A549 (cell line): ENCODE measurements around the gene ARAP2. TPM values are rescaled to one million over a fixed set of nuclear protein-coding genes. Genes with fewer than 3 reads are reported as not detected.

Source experiments
- ATAC-seq, 2 experiments: fragments of 200-7000 bp in 1 of 2; fragments of >200 bp in 1 of 2; cut with Nextera tagmentation in 1 of 2; cut with Tn5 transposase in 1 of 2; 3 replicates each; pipeline versions ENCODE4 v1.8.0 to v1.9.1; 2018 to 2020; ENCODE audit warnings: mild to moderate bottlenecking in 1 of 2, moderate library complexity in 1 of 2
- CTCF ChIA-PET: fragments of 300-600 bp; sonication (Branson Sonifier 250); formaldehyde crosslinking; extraction: SDS; loops from one replicate; lab custom pipeline; 2021; ENCODE audit warnings: antibody characterized with exemption, inconsistent platforms; lab: Yijun Ruan, JAX
- POLR2A ChIA-PET: fragments of 350-600 bp; formaldehyde crosslinking; extraction: SDS; loops from one replicate; lab custom pipeline; 2021; ENCODE audit warnings: antibody characterized with exemption, inconsistent platforms; lab: Yijun Ruan, JAX
- DNase-seq, 2 experiments: peaks; one replicate each; pipeline versions ENCODE4 v3.0.0 to v3.0.0-alpha.2; 2011 to 2016; ENCODE audit warnings: low read depth in 1 of 2, low spot score in 1 of 2
- FAIRE-seq: peaks from 2 replicates; lab custom pipeline; 2011; peaks lifted over from hg19 to GRCh38; lab: Jason Lieb, UNC
- H3K27ac ChIP-seq, 2 experiments: fragments of >200 bp; sonication (Bioruptor Twin); formaldehyde crosslinking; 3 replicates each; pipeline ENCODE4 v1.5.1; 2016 to 2017
- H3K4me1 ChIP-seq: fragments of >200 bp; sonication (Bioruptor Twin); formaldehyde crosslinking; 3 replicates; pipeline ENCODE4 v1.6.1; 2016
- H3K4me2 ChIP-seq: fragments of >200 bp; sonication (Bioruptor Twin); formaldehyde crosslinking; 3 replicates; pipeline ENCODE4 v1.6.1; 2016
- H3K4me3 ChIP-seq: fragments of >200 bp; sonication (Bioruptor Twin); formaldehyde crosslinking; 3 replicates; pipeline ENCODE4 v1.5.1; 2016
- H3K9me3 ChIP-seq: fragments of >200 bp; sonication (Bioruptor Twin); formaldehyde crosslinking; 3 replicates; pipeline ENCODE4 v1.6.1; 2016
- ATOH8 ChIP-seq: fragments of 250-450 bp; sonication (Bioruptor Pico); IDR thresholded peaks from 2 replicates; pipeline ENCODE4 v1.5.0; 2020; ENCODE audit warnings: low read depth, mild to moderate bottlenecking, moderate library complexity
- BCL3 ChIP-seq: fragments of >200 bp; sonication (Bioruptor Twin); formaldehyde crosslinking; IDR thresholded peaks from 3 replicates; pipeline ENCODE4 v1.6.1; 2016
- CHD4 ChIP-seq: fragments of 200-600 bp; sonication (generic); IDR thresholded peaks from 2 replicates; pipeline ENCODE4 v1.6.1; 2016; ENCODE audit warnings: antibody characterized with exemption, mild to moderate bottlenecking, borderline replicate concordance
- CTCF ChIP-seq: fragments of >200 bp; sonication (Bioruptor Twin); formaldehyde crosslinking; IDR thresholded peaks from 3 replicates; pipeline ENCODE4 v1.5.1; 2016
- EHF ChIP-seq: fragments of 250-450 bp; sonication (Bioruptor Pico); IDR thresholded peaks from 2 replicates; pipeline ENCODE4 v1.5.0; 2020; ENCODE audit warnings: mild to moderate bottlenecking
- EHMT2 ChIP-seq: fragments of 200-600 bp; sonication (generic); IDR thresholded peaks from 2 replicates; pipeline ENCODE4 v1.6.1; 2016; ENCODE audit warnings: antibody characterized with exemption, low read depth, mild to moderate bottlenecking, moderate library complexity
- ELK1 ChIP-seq: fragments of 150-350 bp; IDR thresholded peaks from 2 replicates; pipeline ENCODE4 v1.6.1; 2014; ENCODE audit warnings: low read depth, mild to moderate bottlenecking, low read length
- EP300 ChIP-seq, 2 experiments: fragments of >200 bp; sonication (Bioruptor Twin); formaldehyde crosslinking; IDR thresholded peaks; 2 replicates in 1 of 2; 3 replicates in 1 of 2; pipeline ENCODE4 v1.6.1; 2016 to 2017
- FOXS1 ChIP-seq: fragments of 250-450 bp; sonication (Bioruptor Pico); IDR thresholded peaks from 2 replicates; pipeline ENCODE4 v1.5.0; 2020; ENCODE audit warnings: mild to moderate bottlenecking, moderate library complexity
- GATA3 ChIP-seq: IDR thresholded peaks from 2 replicates; pipeline ENCODE4 v1.6.1; 2012; ENCODE audit warnings: borderline replicate concordance
- HDAC2 ChIP-seq: fragments of 200-600 bp; sonication (generic); IDR thresholded peaks from 2 replicates; pipeline ENCODE4 v1.6.1; 2016
- HMGXB4 ChIP-seq: fragments of 250-450 bp; sonication (Bioruptor Pico); IDR thresholded peaks from 2 replicates; pipeline ENCODE4 v1.5.0; 2021; ENCODE audit warnings: mild to moderate bottlenecking, moderate library complexity, borderline replicate concordance
- HOXB13 ChIP-seq: fragments of 250-450 bp; sonication (Bioruptor Pico); IDR thresholded peaks from 2 replicates; pipeline ENCODE4 v1.5.0; 2020; ENCODE audit warnings: low read depth, mild to moderate bottlenecking, moderate library complexity
- JUN ChIP-seq, 2 experiments: fragments of >200 bp; sonication (Bioruptor Twin); formaldehyde crosslinking; IDR thresholded peaks; 2 replicates in 1 of 2; 3 replicates in 1 of 2; pipeline ENCODE4 v1.6.1; 2016 to 2017
- JUNB ChIP-seq: fragments of >200 bp; sonication (Bioruptor Twin); formaldehyde crosslinking; IDR thresholded peaks from 2 replicates; pipeline ENCODE4 v1.6.1; 2016
- KDM1A ChIP-seq: fragments of 200-600 bp; sonication (generic); IDR thresholded peaks from 2 replicates; pipeline ENCODE4 v1.6.1; 2016; ENCODE audit warnings: low read depth, mild to moderate bottlenecking
- MAFK ChIP-seq: fragments of 450-650 bp; IDR thresholded peaks from 2 replicates; pipeline ENCODE4 v1.6.1; 2014; ENCODE audit not compliant: partially characterized antibody
- MAX ChIP-seq: IDR thresholded peaks from 2 replicates; pipeline ENCODE4 v1.6.1; 2012
- POLR2A ChIP-seq: IDR thresholded peaks from 2 replicates; pipeline ENCODE4 v1.6.1; 2012; ENCODE audit warnings: mild to moderate bottlenecking, low read length
- RCOR1 ChIP-seq: fragments of 150-350 bp; IDR thresholded peaks from 2 replicates; pipeline ENCODE4 v1.6.1; 2014; ENCODE audit warnings: antibody characterized with exemption, low read length, low read depth
- REST ChIP-seq: fragments of 200-600 bp; sonication (generic); IDR thresholded peaks from 2 replicates; pipeline ENCODE4 v1.6.1; 2016; ENCODE audit warnings: antibody characterized with exemption, mild to moderate bottlenecking, moderate library complexity
- RNF2 ChIP-seq: fragments of 200-600 bp; sonication (generic); IDR thresholded peaks from 2 replicates; pipeline ENCODE4 v1.6.1; 2016; ENCODE audit warnings: low read depth, mild to moderate bottlenecking, antibody characterized with exemption, moderate library complexity, borderline replicate concordance
- TFCP2L1 ChIP-seq: fragments of 250-450 bp; sonication (Bioruptor Pico); IDR thresholded peaks from 2 replicates; pipeline ENCODE4 v1.5.0; 2021; ENCODE audit warnings: mild to moderate bottlenecking
- TP53 ChIP-seq: fragments of 250-450 bp; sonication (Bioruptor Pico); IDR thresholded peaks from 2 replicates; pipeline ENCODE4 v1.5.0; 2021; ENCODE audit warnings: mild to moderate bottlenecking, moderate library complexity
- USF2 ChIP-seq: fragments of 450-650 bp; IDR thresholded peaks from 2 replicates; pipeline ENCODE4 v1.6.1; 2014; ENCODE audit warnings: antibody characterized with exemption
- ZC3H11A ChIP-seq: fragments of 450-650 bp; IDR thresholded peaks from 2 replicates; pipeline ENCODE4 v1.6.1; 2014; ENCODE audit warnings: antibody characterized with exemption, mild to moderate bottlenecking
- ZFP36 ChIP-seq: fragments of 450-650 bp; IDR thresholded peaks from 2 replicates; pipeline ENCODE4 v1.6.1; 2014; ENCODE audit warnings: borderline replicate concordance; ENCODE audit not compliant: partially characterized antibody
- ZNF302 ChIP-seq: fragments of 250-450 bp; sonication (Bioruptor Pico); IDR thresholded peaks from 2 replicates; pipeline ENCODE4 v1.9.0; 2021; ENCODE audit warnings: inconsistent platforms, mild to moderate bottlenecking, moderate library complexity
- WGBS: methylation state at CpG from one replicate; pipeline ENCODE4 v1.1.6; 2017; ENCODE audit errors: missing lambda C conversion rate; 5-methylcytosine and 5-hydroxymethylcytosine counted together
- polyA plus RNA-seq, 4 experiments: library from polyadenylated mRNA; depleted of rRNA in 3 of 4; stranded (reverse); fragments of >200 nt; fragmentation: RNase III in 1 of 4; extraction: RNeasy Plus Mini Kit Qiagen cat#74134 plus additional on column Dnase treatment in 1 of 4; gene quantifications; 2 replicates in 3 of 4; 3 replicates in 1 of 4; pipeline ENCODE4 v1.2.3, GENCODE V29; 2011 to 2017

ARAP2 gene
- polyA plus RNA-seq, 2 of the 4 experiments (the other 2 are of a cell fraction) = 0.34 to 0.75 TPM

GRCh38 chr4:36254371-36254770 is 10.1 kb upstream of the ARAP2 start:
- TF ChIP-seq GATA3 (no peak), RNF2 (no peak), JUN (IDR thresholded peaks at IDR 0.05) (no peak), ZFP36 (no peak), JUNB (no peak), CTCF (no peak), HOXB13 (no peak), FOXS1 (CRISPR knock-in tag) (no peak), ZC3H11A (no peak), BCL3 (no peak), EHF (CRISPR knock-in tag) (no peak), HDAC2 (no peak), EHMT2 (no peak), HMGXB4 (CRISPR knock-in tag) (no peak), CHD4 (no peak), MAX (no peak), USF2 (no peak)
- ATAC-seq = no peak
- no peak overlapping the region for H3K4me2 ChIP-seq
- no peak for DNase-seq
- no peaks in the 10 kb centered on the region for H3K9me3 ChIP-seq
- FAIRE-seq = no peak
- ChIA-PET POLR2A (no interaction called here), CTCF (no interaction called here)
- no peak overlapping the region for H3K27ac ChIP-seq
- no peak overlapping the region for H3K4me3 ChIP-seq
- no peaks in the 10 kb centered on the region for H3K4me1 ChIP-seq
- 37% methylated on average over 2 of the region's 2 CpGs for WGBS

GRCh38 chr4:36251983-36252382 is 7.7 kb upstream of the ARAP2 start:
- Histone ChIP-seq H3K27ac (no peak overlapping the region), H3K4me1 (no peaks in the 10 kb centered on the region), H3K4me3 (no peak overlapping the region), H3K4me2 (no peak overlapping the region), H3K9me3 (no peaks in the 10 kb centered on the region)
- WGBS = 12% methylated on average over 2 of the region's 2 CpGs
- no peak for FAIRE-seq
- CTCF ChIA-PET = no interaction called here
- TF ChIP-seq ELK1 (no peak), POLR2A (no peak), TP53 (no peak), REST (no peak), EHMT2 (no peak), TFCP2L1 (CRISPR knock-in tag) (no peak), ATOH8 (CRISPR knock-in tag) (no peak), MAFK (no peak), ZNF302 (CRISPR knock-in tag) (no peak), KDM1A (no peak), RCOR1 (no peak), JUNB (no peak), EP300 (IDR thresholded peaks at IDR 0.05) (no peak), ZFP36 (no peak)
- TF ChIP-seq, all 56 proteins: peak for 0
- ATAC-seq (no peak), DNase-seq (no peak)
- POLR2A ChIA-PET = no interaction called here
